ENCODE measurements around the gene ATP5F1E.

DNA sequence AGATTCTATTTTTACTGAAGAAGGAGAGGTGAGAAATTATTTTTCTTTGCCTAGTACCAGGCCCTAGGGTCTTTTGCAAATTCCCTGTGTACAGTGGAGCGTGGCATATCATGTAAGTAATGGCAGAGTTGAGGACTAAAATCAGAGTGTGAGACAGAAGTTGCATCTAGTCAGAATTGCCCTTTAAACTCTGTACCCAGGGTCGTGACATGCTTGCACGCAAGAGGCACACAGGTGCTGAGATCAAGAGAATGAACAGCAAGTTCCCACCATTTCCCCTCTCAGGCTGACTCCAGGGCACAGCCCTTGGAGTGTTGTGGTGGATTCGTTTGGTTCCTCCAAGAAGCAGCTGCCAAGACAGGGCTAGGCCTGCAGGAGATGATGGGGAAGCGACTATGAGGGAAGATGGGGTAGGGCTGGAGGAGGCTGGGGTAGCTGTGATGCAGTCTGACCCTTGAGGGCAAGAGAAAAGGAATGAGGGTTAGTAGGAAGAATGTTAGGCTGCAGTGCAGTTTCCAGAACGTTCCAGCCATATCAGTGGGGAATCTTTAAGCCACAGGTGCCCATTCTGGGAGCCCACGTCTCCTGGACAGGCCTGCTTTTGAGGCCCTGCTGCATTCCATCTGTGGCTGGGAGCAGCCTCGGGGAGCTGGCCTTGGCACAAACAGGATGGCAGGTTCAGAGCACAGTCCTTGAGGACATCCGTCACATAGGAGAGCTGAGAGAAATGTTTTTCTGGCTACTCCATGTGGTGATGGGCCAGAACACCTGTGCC, 44.2 kb downstream of the ATP5F1E start:
- TF ChIP-seq, protein P1, sequence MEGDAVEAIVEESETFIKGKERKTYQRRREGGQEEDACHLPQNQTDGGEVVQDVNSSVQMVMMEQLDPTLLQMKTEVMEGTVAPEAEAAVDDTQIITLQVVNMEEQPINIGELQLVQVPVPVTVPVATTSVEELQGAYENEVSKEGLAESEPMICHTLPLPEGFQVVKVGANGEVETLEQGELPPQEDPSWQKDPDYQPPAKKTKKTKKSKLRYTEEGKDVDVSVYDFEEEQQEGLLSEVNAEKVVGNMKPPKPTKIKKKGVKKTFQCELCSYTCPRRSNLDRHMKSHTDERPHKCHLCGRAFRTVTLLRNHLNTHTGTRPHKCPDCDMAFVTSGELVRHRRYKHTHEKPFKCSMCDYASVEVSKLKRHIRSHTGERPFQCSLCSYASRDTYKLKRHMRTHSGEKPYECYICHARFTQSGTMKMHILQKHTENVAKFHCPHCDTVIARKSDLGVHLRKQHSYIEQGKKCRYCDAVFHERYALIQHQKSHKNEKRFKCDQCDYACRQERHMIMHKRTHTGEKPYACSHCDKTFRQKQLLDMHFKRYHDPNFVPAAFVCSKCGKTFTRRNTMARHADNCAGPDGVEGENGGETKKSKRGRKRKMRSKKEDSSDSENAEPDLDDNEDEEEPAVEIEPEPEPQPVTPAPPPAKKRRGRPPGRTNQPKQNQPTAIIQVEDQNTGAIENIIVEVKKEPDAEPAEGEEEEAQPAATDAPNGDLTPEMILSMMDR (IDR thresholded peaks at IDR 0.05), result no peak
- no peak for TF ChIP-seq POLR2A (IDR thresholded peaks at IDR 0.05)

All from upper lobe of left lung (tissue), 4 donors.